HEK293 (cell line): ENCODE measurements around the gene MSANTD2.

Source experiments
- BCL11B ChIP-seq: fragments of 450-650 bp; formaldehyde crosslinking; IDR thresholded peaks from 2 replicates; pipeline ENCODE4 v1.5.1; 2016; ENCODE audit warnings: low read depth, missing biosample characterization, missing genetic modification characterization
- FEZF1 ChIP-seq: fragments of 450-650 bp; formaldehyde crosslinking; IDR thresholded peaks from 2 replicates; pipeline ENCODE4 v1.5.1; 2016; ENCODE audit warnings: missing biosample characterization, missing genetic modification characterization
- HOXA7 ChIP-seq: sonication (generic); formaldehyde crosslinking; IDR thresholded peaks from 2 replicates; pipeline ENCODE4 v1.8.1; 2022; ENCODE audit warnings: missing genetic modification reagents, borderline replicate concordance
- KLF1 ChIP-seq: fragments of 450-650 bp; formaldehyde crosslinking; IDR thresholded peaks from 2 replicates; pipeline ENCODE4 v1.5.1; 2016; ENCODE audit warnings: missing biosample characterization, missing genetic modification characterization
- OSR2 ChIP-seq: fragments of 450-650 bp; formaldehyde crosslinking; IDR thresholded peaks from 2 replicates; pipeline ENCODE4 v1.5.1; 2016; ENCODE audit warnings: missing biosample characterization, missing genetic modification characterization
- PRDM2 ChIP-seq: fragments of 450-650 bp; formaldehyde crosslinking; IDR thresholded peaks from 2 replicates; pipeline ENCODE4 v1.5.1; 2016; ENCODE audit warnings: missing biosample characterization, missing genetic modification characterization, borderline replicate concordance
- REST ChIP-seq: fragments of 450-650 bp; formaldehyde crosslinking; IDR thresholded peaks from 2 replicates; pipeline ENCODE4 v1.5.1; 2016; ENCODE audit warnings: missing biosample characterization, missing genetic modification characterization
- SP7 ChIP-seq: fragments of 450-650 bp; formaldehyde crosslinking; IDR thresholded peaks from 2 replicates; pipeline ENCODE4 v1.5.1; 2016; ENCODE audit warnings: missing biosample characterization, missing genetic modification characterization
- TRIM28 ChIP-seq: IDR thresholded peaks from 2 replicates; pipeline ENCODE4 v1.6.1; 2011; ENCODE audit warnings: low read length, control low read depth, borderline replicate concordance
- WT1 ChIP-seq: fragments of 450-650 bp; formaldehyde crosslinking; IDR thresholded peaks from 2 replicates; pipeline ENCODE4 v1.5.1; 2016; ENCODE audit warnings: missing biosample characterization, missing genetic modification characterization
- ZIC2 ChIP-seq: fragments of 450-650 bp; formaldehyde crosslinking; IDR thresholded peaks from 2 replicates; pipeline ENCODE4 v1.5.1; 2016; ENCODE audit warnings: missing biosample characterization, missing genetic modification characterization
- ZNF211 ChIP-seq: fragments of 450-650 bp; formaldehyde crosslinking; IDR thresholded peaks from 2 replicates; pipeline ENCODE4 v1.5.1; 2016; ENCODE audit warnings: low read depth, missing biosample characterization, missing genetic modification characterization
- ZNF600 ChIP-seq: fragments of 450-650 bp; formaldehyde crosslinking; IDR thresholded peaks from 2 replicates; pipeline ENCODE4 v1.5.1; 2016; ENCODE audit warnings: missing biosample characterization, missing genetic modification characterization
- ZNF610 ChIP-seq: fragments of 450-650 bp; formaldehyde crosslinking; IDR thresholded peaks from 2 replicates; pipeline ENCODE4 v1.5.1; 2016; ENCODE audit warnings: missing biosample characterization, missing genetic modification characterization, borderline replicate concordance
- ZNF629 ChIP-seq: fragments of 450-650 bp; formaldehyde crosslinking; IDR thresholded peaks from 2 replicates; pipeline ENCODE4 v1.5.1; 2017; ENCODE audit warnings: missing biosample characterization, missing genetic modification characterization
- ZNF76 ChIP-seq: fragments of 450-650 bp; formaldehyde crosslinking; IDR thresholded peaks from 2 replicates; pipeline ENCODE4; 2016; ENCODE audit warnings: low read depth, missing biosample characterization, missing genetic modification characterization, borderline replicate concordance
- ZNF843 ChIP-seq: fragments of 450-650 bp; formaldehyde crosslinking; IDR thresholded peaks from 2 replicates; pipeline ENCODE4 v1.5.1; 2016; ENCODE audit warnings: missing biosample characterization, missing genetic modification characterization
- TF ChIP-seq, protein P1 (sequence below): fragments of 450-650 bp; formaldehyde crosslinking; IDR thresholded peaks from 2 replicates; pipeline ENCODE4 v1.5.1; 2016; ENCODE audit warnings: missing biosample characterization, missing genetic modification characterization
- TF ChIP-seq, protein P2 (sequence below): fragments of 450-650 bp; formaldehyde crosslinking; IDR thresholded peaks from 2 replicates; pipeline ENCODE4 v1.5.1; 2016; ENCODE audit warnings: missing biosample characterization, missing genetic modification characterization
- TF ChIP-seq, protein P3 (sequence below): fragments of 450-650 bp; formaldehyde crosslinking; optimal IDR thresholded peaks from 2 replicates; pipeline ENCODE3; 2016; ENCODE audit warnings: missing biosample characterization, mild to moderate bottlenecking, missing genetic modification characterization
- TF ChIP-seq, protein P4 (sequence below): fragments of 450-650 bp; formaldehyde crosslinking; IDR thresholded peaks from 2 replicates; pipeline ENCODE4 v1.5.1; 2016; ENCODE audit warnings: missing biosample characterization, missing genetic modification characterization
- TF ChIP-seq, protein P5 (sequence below): sonication (generic); formaldehyde crosslinking; IDR thresholded peaks from 2 replicates; pipeline ENCODE4 v1.8.1; 2022; ENCODE audit warnings: mild to moderate bottlenecking, moderate library complexity, missing genetic modification reagents

Gene MSANTD2

GRCh38 chr11:124717786-124718651 lies 82.2 kb downstream of the MSANTD2 start (continued):
- TF ChIP-seq, protein P1, sequence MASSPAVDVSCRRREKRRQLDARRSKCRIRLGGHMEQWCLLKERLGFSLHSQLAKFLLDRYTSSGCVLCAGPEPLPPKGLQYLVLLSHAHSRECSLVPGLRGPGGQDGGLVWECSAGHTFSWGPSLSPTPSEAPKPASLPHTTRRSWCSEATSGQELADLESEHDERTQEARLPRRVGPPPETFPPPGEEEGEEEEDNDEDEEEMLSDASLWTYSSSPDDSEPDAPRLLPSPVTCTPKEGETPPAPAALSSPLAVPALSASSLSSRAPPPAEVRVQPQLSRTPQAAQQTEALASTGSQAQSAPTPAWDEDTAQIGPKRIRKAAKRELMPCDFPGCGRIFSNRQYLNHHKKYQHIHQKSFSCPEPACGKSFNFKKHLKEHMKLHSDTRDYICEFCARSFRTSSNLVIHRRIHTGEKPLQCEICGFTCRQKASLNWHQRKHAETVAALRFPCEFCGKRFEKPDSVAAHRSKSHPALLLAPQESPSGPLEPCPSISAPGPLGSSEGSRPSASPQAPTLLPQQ = 0 out of 2 replicates have a peak, but pooled peaks have one; percentile 52
- TF ChIP-seq HOXA7 (CRISPR knock-in tag) (no peak), REST (tag by site-specific recombination) (no peak), ZNF610 (tag by site-specific recombination) (peak; percentile 65; the same call in 1 of the 2 replicates), ZNF629 (tag by site-specific recombination) (peak; percentile 41; the same call in 1 of the 2 replicates), ZIC2 (tag by site-specific recombination) (peak; percentile 96), BCL11B (tag by site-specific recombination) (peak; percentile 42; the same call in 1 of the 2 replicates), OSR2 (tag by site-specific recombination) (peak; percentile 86), KLF1 (tag by site-specific recombination) (peak; percentile 30; the same call in 1 of the 2 replicates), SP7 (peak; percentile 89), ZNF843 (tag by site-specific recombination) (peak; percentile 66; the same call in 1 of the 2 replicates), TRIM28 (0 out of 2 replicates have a peak, but pooled peaks have one; percentile 19), ZNF76 (tag by site-specific recombination) (peak; percentile 35; the same call in 1 of the 2 replicates), ZNF600 (tag by site-specific recombination) (peak; percentile 89), ZNF211 (tag by site-specific recombination) (no peak), FEZF1 (peak; percentile 47), PRDM2 (tag by site-specific recombination) (no peak), WT1 (peak; percentile 96)
- TF ChIP-seq, protein P2, sequence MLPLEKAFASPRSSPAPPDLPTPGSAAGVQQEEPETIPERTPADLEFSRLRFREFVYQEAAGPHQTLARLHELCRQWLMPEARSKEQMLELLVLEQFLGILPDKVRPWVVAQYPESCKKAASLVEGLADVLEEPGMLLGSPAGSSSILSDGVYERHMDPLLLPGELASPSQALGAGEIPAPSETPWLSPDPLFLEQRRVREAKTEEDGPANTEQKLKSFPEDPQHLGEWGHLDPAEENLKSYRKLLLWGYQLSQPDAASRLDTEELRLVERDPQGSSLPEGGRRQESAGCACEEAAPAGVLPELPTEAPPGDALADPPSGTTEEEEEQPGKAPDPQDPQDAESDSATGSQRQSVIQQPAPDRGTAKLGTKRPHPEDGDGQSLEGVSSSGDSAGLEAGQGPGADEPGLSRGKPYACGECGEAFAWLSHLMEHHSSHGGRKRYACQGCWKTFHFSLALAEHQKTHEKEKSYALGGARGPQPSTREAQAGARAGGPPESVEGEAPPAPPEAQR (tag by site-specific recombination) = no peak
- TF ChIP-seq, protein P3, sequence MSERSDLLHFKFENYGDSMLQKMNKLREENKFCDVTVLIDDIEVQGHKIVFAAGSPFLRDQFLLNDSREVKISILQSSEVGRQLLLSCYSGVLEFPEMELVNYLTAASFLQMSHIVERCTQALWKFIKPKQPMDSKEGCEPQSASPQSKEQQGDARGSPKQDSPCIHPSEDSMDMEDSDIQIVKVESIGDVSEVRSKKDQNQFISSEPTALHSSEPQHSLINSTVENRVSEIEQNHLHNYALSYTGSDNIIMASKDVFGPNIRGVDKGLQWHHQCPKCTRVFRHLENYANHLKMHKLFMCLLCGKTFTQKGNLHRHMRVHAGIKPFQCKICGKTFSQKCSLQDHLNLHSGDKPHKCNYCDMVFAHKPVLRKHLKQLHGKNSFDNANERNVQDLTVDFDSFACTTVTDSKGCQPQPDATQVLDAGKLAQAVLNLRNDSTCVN (tag by site-specific recombination) = peak; percentile 37
- TF ChIP-seq, protein P4, sequence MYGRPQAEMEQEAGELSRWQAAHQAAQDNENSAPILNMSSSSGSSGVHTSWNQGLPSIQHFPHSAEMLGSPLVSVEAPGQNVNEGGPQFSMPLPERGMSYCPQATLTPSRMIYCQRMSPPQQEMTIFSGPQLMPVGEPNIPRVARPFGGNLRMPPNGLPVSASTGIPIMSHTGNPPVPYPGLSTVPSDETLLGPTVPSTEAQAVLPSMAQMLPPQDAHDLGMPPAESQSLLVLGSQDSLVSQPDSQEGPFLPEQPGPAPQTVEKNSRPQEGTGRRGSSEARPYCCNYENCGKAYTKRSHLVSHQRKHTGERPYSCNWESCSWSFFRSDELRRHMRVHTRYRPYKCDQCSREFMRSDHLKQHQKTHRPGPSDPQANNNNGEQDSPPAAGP (tag by site-specific recombination) = peak; percentile 89
- TF ChIP-seq, protein P5, sequence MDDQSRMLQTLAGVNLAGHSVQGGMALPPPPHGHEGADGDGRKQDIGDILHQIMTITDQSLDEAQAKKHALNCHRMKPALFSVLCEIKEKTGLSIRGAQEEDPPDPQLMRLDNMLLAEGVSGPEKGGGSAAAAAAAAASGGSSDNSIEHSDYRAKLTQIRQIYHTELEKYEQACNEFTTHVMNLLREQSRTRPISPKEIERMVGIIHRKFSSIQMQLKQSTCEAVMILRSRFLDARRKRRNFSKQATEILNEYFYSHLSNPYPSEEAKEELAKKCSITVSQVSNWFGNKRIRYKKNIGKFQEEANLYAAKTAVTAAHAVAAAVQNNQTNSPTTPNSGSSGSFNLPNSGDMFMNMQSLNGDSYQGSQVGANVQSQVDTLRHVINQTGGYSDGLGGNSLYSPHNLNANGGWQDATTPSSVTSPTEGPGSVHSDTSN = no peak
